ENCODE measurements around the gene CTSC. TPM values are rescaled to one million over a fixed set of nuclear protein-coding genes. Genes with fewer than 3 reads are reported as not detected.

Gene CTSC
- total RNA-seq, 1 donor from 2014 or later, result 84.3 TPM

DNA sequence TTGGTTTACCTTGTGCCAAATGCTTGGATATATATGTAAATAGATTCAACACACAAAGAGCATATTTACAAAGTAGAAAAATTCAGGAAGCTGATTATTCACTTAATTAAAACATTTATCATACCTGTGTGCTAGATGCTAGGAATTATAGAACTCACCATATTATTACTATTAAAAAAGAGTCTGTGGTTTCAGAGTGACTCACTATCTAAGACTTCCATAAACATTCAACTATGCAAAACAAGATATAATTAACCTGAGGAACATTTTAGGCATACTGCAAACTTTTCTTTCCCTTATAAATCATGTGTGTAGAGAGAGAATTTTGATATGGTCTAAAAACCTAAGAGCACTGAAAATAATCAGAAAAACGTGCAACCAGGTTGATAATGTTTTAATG is 27.3 kb downstream of the CTSC start:
- Mint-ChIP-seq H3K27me3 (ENCODE audit: low read depth) (no peaks in the 10 kb centered on the region), H3K36me3 (ENCODE audit: low read depth) (peaks cover 38% of the 10 kb centered on the region)
- DNase-seq (ENCODE audit: low read depth, low spot score), result no peak

DNA sequence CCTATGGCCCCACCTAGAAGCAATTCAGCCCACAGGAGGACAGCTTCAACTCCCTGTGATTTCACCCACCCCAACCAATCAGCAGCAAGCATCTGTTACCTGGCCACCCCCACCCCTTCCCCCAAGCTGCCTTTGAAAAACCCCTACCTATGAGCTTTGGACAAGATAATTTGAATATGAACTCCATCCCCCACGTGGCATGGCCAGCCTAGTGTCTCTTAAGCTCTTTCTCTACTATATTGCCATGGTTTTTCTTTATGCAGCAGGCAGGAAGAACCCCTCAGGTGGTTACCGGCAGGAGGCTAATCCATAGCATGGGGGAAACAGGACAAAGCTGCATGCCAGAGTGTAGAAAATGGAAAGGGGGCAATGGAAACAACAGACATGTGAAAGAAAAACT is 29.0 kb downstream of the CTSC start:
- Mint-ChIP-seq H3K27me3 (ENCODE audit: low read depth) (no peaks in the 10 kb centered on the region), H3K36me3 (ENCODE audit: low read depth) (peaks cover 38% of the 10 kb centered on the region), H3K4me3 (no peak overlapping the region), H3K9me3 (peaks cover 4% of the 10 kb centered on the region), H3K27ac (ENCODE audit: unreplicated experiment) (no peak overlapping the region), H3K4me1 (peaks cover 8% of the 10 kb centered on the region)
- DNase-seq (ENCODE audit: low read depth, low spot score), result no peak
- TF ChIP-seq, protein P1, sequence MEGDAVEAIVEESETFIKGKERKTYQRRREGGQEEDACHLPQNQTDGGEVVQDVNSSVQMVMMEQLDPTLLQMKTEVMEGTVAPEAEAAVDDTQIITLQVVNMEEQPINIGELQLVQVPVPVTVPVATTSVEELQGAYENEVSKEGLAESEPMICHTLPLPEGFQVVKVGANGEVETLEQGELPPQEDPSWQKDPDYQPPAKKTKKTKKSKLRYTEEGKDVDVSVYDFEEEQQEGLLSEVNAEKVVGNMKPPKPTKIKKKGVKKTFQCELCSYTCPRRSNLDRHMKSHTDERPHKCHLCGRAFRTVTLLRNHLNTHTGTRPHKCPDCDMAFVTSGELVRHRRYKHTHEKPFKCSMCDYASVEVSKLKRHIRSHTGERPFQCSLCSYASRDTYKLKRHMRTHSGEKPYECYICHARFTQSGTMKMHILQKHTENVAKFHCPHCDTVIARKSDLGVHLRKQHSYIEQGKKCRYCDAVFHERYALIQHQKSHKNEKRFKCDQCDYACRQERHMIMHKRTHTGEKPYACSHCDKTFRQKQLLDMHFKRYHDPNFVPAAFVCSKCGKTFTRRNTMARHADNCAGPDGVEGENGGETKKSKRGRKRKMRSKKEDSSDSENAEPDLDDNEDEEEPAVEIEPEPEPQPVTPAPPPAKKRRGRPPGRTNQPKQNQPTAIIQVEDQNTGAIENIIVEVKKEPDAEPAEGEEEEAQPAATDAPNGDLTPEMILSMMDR (conservative IDR thresholded peaks at IDR 0.05), result no peak

More for the DNA sequence above, 27.3 kb downstream of the CTSC start:
- Mint-ChIP-seq H3K4me3 (no peak overlapping the region), H3K4me1 (peaks cover 8% of the 10 kb centered on the region), H3K9me3 (peaks cover 4% of the 10 kb centered on the region), H3K27ac (ENCODE audit: unreplicated experiment) (no peak overlapping the region)
- TF ChIP-seq, protein P1 (conservative IDR thresholded peaks at IDR 0.05), result no peak

DNA sequence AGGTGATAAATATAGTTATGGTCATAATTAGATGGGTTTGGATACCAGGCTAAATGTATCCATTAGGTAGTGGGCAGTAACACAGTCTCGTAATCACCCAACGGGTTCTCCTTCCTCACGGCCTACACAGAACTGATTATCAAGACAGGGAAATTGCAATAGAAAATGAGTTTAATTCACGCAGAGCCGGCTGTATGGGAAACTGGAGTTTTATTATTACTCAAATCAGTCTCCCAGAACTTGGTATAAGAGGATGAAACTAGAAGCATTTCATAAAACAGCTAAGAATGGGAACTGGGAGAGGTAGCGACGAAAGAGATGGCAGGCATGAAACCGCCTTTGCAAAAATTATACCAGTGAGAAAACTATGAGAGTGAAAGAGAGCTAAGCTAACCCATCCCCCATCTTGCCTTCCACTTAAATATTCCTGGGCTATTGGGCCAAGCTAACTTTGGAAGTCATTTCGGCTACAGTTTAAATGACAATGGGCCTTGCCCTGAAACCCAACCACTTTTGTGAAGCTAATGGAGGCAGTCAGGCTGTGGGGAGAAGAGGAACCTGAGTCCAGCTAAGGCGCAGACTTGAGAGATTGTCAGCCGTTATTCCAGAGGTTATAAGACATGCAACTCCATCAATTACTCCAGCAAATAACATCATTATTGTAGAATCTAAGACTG is 29.6 kb downstream of the CTSC start:
- Mint-ChIP-seq H3K27me3 (ENCODE audit: low read depth) (no peaks in the 10 kb centered on the region), H3K4me1 (peaks cover 7% of the 10 kb centered on the region), H3K4me3 (no peak overlapping the region), H3K9me3 (peaks cover 4% of the 10 kb centered on the region), H3K36me3 (ENCODE audit: low read depth) (peaks cover 40% of the 10 kb centered on the region), H3K27ac (ENCODE audit: unreplicated experiment) (no peak overlapping the region)
- TF ChIP-seq, protein P1 (conservative IDR thresholded peaks at IDR 0.05), result no peak
- DNase-seq (ENCODE audit: low read depth, low spot score), result no peak

DNA sequence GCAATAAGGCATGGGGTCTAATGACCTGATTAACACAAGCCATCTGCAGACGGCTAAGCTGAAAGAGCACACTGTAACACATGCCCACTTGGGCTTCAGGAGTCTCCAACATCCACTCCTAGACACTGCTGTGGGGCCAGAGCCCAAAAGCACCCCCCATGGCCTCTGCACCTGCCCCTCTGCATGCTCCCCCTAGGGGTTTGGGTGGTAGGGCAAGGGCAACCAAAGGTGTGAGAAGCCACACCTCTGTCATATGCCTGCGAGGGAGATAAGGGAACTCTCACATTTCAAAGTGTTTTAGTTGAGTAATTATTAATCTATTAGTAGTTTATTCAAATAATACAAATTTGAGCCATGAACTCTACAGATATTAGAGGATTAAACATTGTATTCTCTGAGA is 30.8 kb downstream of the CTSC start:
- H3K4me1 Mint-ChIP-seq, result no peaks in the 10 kb centered on the region
- H3K4me3 Mint-ChIP-seq, result no peak overlapping the region
- TF ChIP-seq, protein P1 (conservative IDR thresholded peaks at IDR 0.05), result no peak
- no peak overlapping the region for H3K27ac Mint-ChIP-seq (ENCODE audit: unreplicated experiment)
- H3K9me3 Mint-ChIP-seq, result peaks cover 4% of the 10 kb centered on the region
- no peak for DNase-seq (ENCODE audit: low read depth, low spot score)
- peaks cover 39% of the 10 kb centered on the region for H3K36me3 Mint-ChIP-seq (ENCODE audit: low read depth)
- no peaks in the 10 kb centered on the region for H3K27me3 Mint-ChIP-seq (ENCODE audit: low read depth)

DNA sequence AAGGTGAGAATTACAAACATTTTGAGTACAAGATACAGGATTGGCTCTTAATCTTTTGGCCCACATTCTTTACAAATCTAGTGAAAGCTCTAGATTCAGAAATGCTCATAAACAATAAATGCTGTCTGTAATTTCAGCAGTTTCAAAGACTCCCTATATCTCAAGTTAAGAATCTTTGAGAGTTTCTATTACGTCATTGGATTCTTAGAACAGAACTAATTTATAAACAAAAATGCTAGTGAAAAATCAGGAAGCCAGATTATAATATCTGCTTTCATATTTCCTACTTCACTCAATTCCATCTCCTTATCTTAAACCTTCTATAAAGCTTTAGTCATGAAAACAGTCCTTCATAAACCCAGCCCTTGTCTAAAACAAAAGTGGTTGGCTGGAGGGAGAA is 32.1 kb downstream of the CTSC start:
- Mint-ChIP-seq H3K4me3 (no peak overlapping the region), H3K27ac (ENCODE audit: unreplicated experiment) (no peak overlapping the region), H3K27me3 (ENCODE audit: low read depth) (no peaks in the 10 kb centered on the region), H3K36me3 (ENCODE audit: low read depth) (peaks cover 45% of the 10 kb centered on the region), H3K4me1 (no peaks in the 10 kb centered on the region), H3K9me3 (peaks cover 4% of the 10 kb centered on the region)
- no peak for DNase-seq (ENCODE audit: low read depth, low spot score)
- TF ChIP-seq, protein P1 (conservative IDR thresholded peaks at IDR 0.05), result no peak
